Activated T-cell treated with anti-CD3 and anti-CD28 coated beads for 1 hour (primary cell): ENCODE data around the gene TM7SF2.
"Not testable (repeated sequence)": the region's sequence is repeated elsewhere in the genome, so short reads cannot be mapped to it uniquely, and the experiment has no call there.

Source experiments
- DNase-seq: peaks from one replicate; pipeline ENCODE4 v3.0.0-alpha.2; 2020; ENCODE audit warnings: low read depth

The TM7SF2 gene

DNA sequence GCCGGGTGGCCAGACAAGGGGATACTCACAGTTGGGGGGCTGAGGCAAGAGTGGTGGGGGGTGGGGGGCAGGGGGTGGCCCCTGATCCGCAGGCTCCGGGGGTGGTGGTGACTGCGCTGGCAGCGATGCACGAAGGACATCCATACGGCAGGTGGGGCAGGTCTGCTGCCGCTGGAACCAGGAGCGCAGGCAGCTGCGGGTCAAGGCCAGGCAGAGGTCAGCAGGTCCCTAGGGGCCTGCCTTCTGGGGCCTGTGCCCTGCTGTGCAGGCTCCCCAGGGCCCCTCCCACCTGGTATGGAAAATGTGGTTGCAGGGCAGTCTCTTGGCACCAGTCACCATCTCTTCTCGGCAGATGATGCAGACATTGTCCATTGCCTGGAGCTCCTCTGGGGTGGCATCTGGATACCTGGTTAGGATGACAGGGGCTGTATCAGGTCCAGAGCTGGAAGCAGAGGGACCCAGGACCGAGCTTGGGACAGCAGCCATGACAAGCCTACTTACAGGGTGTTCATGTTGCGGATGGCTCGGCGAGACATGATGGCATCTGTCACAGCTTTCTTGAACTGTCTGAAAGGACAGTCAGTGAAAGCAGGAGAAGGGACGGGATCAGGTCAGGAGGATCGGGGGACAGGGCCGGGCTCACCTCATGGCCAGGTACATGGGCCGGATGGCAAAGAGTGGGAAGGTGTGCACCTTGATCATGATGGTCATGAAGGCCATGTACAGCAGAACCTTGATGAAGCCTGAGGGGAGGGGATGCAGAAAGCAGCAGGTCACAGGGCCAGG lies 19.2 kb downstream of the TM7SF2 start:
- DNase-seq = no peak

DNA sequence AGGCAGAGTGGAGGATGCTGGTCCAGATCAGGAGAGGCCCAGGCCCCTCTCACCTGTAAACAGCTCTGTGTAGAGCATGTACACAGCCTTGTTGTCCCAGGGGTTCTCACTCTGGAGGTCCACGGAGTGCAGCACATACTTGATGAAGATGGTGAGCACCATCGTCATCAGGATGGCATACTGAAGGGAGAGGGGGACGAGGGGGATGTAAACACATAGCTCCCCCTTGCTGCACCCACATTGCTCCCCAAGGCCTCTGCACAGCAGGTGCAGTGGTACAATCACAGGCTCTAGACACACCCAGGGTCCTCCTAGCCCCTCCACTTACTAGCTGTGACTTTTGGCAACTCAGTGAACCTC lies 19.7 kb downstream of the TM7SF2 start:
- no peak for DNase-seq

DNA sequence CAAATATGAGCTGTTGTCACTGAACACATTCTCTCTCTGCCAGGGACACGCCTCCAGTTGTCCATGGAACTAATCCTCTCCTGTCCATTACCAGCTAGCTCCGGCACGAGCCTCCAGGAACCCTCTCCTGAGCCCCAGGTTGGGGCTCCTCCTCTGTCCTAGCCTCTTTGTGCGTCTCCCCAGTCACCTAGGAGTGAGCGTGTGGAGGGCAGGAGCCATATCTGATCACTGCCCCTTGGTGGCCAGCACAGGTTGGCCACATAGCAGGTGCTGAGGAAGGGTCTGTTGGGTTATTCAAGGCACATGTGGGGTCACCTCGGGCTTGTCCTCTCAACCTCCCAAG lies 20.2 kb downstream of the TM7SF2 start:
- no peak for DNase-seq

DNA sequence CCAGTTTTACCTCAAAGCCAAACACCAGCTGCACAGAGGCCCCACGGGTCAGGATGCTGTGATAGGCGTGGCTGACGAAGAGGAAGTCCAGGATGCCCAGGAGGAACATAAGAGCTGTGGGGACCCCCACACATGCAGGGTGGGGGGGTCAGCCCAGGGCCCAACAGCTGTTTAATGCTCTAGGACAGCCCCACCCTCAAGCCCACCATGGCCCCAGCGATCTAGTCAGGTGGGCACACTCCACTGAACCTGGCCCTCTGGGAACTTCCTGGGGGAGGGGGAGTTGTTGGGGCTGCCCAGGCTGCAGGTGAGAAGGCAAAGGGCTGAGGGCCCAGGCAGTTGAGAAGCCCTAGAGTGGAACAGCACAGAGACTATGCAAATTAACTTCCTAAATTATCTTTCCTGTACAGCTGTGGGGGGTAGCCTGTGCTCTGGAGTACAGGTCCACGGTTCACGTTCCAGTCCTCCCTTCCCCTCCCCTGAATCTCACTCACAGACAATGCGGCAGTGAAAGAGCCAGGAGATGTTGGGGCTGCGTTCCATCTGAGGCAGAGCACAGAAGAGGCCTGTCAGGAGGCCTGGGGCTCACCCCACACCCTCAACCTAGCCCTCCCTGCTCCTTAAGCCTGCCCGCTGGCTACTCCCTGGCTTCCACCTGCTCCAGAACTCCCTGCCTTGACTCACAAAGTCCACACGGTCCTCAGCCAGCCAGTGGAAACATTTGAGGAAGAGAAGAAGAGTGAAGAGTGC lies 20.7 kb downstream of the TM7SF2 start:
- DNase-seq = no peak

DNA sequence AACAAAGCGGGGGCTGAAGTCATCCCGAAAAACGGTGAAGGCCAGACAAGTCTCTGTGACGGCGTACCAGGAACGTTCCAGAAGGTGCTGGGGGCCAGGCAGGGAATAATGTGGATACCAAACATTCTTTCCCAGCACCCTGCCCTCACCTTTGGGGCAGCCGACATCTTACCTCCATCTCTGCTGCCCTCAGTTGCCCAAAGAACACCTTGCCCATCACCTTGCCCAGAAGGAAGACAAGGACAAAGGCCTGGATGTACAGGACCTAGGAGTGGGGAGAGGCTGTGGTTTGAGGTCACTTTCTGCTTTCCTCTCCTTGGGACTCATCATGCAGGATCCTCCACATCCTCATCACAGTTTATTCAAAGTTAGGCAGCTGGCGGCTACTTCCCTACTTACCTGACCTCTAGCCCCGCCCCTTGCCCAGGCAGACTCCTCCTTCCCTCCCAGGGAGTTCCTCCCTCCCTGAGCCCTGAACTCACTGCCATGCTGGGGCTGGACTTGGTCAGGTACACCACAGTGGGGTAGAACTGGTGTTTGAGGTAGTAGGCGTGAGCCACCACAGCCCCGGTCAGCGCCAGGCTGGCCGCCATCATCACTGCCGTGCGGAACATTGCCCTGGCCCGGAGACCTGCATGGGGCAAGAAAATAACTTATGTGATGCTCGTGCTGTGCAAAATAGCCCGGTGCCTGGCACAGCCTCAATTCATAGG lies 21.5 kb downstream of the TM7SF2 start:
- DNase-seq = no peak

DNA sequence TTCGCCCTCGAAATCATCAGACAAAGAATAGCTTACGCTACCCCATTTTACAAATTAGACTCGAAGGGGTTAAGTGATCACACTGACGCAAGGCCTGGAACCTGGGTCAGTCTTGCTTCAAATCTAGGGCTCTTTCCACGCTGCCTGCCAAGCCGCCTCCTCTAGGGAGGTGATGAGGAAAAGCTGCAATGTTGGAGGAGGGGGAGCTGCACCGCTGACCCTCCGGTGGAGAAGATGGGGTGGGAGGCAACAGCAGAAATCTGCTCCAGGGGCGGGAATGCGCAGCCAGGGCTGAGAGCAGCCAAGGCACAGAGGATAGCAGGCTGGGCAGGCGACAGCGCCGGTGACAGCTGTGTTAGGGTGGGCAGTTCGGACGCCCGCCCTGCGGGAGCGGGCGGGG lies 22.1 kb downstream of the TM7SF2 start:
- DNase-seq = no peak

DNA sequence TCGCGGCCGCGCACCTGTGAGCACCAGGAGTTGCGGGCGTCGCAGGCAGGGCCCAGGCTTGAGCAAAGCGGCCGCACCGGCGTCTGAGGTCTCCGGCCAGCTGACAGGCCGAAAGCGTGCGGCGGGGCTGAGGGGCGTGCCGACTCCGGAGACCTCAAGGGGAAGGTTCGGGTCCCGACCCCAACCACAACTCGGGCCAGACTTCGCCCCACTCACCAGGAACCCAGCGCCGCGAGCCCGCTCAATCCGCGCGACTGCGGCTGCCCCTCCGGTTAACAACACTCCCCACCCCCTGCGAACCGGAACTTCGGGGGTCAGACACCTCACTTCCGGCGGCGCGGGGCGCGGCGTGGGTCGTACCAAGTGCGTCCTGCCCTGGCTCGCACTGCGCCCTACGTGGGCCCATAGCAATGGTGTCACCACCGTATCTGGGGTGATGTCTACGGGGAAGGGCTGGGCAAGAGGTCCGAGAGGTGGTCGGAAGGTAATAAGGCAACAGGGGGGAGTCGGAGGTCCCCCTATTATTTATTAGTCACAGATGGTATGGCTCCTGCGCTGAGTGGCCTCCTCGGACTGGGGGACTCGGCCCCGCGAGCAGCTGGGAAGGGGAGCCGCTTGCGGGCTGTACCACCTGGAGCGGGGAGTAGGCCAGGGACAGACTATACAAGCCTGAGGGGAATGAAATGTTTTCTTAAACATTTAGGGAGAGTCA lies 22.7 kb downstream of the TM7SF2 start, which contains the start of gene SYVN1:
TSS of gene SYVN1 (minus strand) at position 280 of the 712 bp plus-strand sequence. CDS start 918 bp downstream, outside the sequence.
- peak; percentile 90 for DNase-seq

DNA sequence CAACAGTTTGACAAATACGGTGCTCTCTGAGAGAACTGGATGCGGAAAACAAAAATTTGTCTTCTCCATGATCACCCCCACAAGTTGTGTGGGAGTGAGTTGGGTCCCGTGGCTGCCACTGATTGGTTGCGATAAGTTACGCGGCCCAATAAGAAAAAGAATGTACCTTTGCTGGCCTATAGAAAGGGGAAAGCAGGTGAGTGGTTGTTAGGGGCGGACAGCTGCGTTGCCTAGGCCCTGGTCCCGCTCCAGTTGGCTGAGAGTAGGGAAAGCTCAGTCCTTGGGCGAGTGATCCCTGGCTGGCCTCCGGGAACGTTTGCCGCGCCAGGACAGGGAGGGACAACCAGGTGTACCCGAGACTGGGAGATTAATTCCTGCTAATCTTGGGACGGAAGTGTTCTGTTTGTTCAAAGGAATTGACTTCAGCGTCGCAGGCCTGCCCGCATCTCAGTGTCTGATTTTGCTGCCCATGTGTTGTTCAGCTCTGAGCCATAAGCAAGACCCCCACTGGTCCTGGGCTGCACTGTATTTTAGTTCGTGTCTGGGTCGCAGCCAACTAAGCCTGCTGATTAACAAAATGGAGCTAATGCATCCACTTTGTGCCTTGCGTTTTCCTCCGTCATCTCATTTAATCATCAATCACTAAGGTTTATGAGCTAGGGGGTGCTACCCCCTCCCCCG lies 23.4 kb downstream of the TM7SF2 start:
- peak; percentile 59 for DNase-seq

DNA sequence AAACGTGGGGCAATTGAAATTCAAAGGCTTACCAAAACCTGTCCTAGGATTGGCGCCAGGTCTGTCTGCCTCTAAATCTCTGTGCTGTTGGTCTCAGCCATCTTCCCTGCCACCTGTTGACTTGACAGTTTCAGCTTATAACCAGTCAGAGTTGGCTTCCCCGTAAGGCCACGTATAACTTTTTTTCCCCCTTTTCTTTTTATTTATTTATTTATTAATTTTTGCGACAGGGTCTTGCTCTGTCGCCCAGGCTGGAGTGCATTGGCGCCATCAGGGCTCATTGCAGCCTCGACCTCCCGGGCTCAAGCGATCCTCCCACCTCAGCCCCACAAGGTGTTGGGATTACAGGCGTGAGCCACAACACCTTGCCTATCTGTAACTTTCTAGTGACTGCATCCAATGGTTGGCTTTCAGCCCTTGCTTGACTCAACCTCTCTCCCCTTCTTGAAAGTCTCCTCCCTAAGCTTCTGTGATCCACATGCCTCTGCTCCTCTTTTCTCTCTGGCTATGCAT lies 24.0 kb downstream of the TM7SF2 start:
- DNase-seq = no peak

DNA sequence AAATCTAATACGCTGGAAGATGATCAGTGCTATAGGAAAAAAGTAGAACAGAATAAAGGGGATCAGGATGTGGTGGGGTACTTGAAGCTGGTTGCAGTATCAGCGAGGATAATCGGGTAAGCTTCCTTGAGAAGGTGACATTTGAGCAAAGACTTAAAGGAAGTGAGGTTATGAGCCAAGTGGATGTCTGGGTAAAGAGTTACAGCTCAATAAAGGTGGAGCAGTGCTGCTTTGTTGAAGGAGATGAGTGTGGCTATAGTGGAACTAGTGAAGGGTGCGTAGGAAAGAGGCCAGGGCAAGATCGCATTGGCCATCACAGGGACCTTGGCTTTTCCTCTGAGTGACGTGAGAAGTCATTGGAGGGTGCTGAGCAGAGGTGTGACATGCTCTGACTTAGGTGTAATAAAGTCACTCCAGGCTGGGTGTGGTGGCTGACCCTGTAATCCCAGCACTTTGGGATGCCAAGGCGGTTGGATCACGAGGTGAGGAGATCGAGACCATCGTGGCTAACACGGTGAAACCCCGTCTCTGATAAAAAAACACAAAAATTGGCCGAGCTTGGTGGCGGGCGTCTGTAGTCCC lies 24.9 kb downstream of the TM7SF2 start:
- DNase-seq = no peak

DNA sequence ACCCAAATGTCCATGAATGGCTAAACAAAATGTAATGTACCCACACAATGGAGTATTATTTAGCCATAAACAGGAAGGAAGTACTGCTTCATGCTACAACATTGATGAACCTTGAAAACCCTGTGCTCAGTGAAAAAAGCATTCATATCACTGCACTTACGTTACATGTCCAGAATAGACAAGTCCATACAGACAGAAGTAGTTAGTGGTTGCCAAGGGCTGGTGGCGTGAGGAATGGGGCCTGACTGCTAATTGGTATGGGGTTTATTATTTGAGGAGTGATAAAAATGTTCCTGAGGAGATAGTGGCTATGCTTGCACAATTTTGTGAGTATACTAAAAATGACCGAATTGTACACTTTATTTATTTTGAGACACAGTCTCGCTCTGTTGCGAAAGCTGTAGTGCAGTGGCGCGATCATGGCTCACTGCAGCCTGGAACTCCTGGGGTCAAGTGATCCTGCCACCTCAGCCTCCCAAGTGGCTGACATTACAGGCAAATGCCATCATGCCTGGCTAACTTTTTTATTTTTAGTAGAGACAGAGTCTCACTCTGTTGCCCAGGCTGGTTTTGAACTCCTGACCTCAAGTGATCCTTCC lies 30.3 kb downstream of the TM7SF2 start:
- DNase-seq = no peak

DNA sequence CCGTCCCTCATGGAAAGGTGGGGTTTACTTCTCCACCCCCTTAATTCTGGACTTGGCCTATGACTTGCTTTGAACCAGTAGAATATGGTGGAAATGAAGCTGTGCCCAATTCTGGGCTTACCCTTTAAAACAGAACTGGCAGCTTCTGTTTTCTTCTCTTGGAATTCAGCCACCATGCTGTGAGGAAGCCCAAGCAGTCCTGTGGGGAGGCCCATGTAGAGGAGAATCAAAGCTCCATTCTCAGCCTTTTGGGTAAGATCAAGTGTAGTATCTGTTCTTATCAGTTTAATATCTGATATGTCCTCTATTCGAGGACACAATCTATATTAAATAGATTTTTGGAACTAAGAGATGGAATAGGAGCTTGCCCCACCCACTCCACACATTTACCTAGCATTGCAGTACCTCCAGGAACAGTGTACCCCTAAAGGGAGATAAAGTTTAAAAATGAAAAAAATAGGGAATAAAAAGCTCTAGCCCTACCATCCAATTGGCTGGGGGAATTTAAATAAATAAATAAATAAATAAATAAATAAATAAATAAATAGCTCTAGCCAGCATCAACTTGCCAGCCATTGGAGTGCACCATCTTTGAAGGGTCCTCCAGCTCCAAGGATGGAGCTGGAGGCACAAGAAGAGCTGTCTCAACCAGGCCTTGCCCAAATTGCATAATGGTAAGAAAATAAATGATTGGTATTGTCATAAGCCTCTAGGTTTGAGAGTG lies 35.8 kb downstream of the TM7SF2 start:
- DNase-seq = no peak

DNA sequence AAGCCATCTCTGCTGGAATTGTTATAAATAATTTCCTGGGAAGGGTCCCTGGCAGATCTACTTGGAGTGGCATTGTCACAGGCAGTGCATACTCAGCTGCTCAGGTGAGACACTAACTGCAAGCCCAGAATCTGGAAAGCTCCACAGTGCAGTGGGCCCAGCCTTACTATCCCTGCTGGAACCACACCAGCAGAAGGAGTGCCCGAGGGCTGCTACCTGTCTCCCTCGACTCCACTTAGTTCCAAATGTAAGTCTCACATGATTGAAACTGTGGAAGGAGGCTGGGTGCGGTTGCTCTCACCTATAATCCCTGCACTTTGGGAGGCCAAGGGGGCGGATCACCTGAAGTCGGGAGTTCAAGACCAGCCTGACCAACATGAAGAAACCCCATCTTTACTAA lies 37.0 kb downstream of the TM7SF2 start:
- DNase-seq = no peak

DNA sequence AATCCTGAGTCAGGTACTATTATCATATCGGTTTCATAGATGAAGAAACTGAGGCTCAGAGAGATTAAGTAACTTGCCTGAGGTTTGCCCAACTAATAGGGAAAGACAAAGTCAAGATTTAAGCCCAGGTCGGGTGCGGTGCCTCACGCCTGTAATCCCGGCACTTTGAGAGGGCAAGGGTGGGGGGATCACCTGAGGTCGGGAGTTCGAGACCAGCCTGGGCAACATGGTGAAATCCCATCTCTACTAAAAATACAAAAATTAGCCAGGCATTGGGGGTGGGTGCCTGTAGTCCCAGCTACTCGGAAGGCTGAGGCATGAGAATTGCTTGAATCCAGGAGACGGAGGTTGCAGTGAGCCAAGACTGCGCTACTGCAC lies 38.4 kb downstream of the TM7SF2 start:
- not testable (repeated sequence) for DNase-seq

DNA sequence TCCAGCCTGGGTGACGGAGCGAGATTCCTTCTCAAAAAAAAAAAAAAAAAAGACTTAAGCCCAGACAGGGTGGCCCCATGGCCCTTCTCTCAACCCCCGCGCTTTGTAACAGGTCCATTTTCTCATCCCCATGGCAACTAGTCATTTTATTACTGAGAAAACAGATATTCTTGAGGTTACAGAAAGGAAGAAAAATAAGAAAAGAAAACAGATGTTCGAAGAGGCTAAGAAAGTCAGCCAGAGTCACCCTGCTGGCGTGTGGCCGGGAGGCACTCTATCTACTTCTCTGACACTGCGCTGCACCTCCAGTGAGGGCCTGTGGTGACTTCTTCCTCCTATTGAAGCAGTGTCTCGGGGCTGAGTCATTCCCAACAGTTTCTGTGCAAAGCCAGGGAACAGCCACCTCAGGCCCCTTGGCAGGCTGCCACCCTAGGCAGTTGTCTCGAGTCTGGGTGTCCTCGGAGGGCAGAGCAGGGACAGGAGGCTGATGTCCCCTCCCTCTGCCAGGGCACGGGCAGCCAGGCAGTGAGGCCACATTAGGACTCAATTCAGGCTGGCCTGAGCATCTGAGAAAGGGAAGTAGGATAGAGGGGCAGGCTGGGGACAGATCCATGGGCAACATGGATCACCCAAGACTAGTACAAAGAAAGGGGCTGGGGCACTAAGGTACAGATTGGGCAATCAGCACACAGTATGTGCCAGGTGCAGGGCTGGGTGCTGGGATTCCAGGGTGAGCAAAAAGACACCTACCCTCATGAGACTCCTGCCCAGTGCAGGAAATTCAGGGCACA lies 39.0 kb downstream of the TM7SF2 start:
- DNase-seq = no peak

DNA sequence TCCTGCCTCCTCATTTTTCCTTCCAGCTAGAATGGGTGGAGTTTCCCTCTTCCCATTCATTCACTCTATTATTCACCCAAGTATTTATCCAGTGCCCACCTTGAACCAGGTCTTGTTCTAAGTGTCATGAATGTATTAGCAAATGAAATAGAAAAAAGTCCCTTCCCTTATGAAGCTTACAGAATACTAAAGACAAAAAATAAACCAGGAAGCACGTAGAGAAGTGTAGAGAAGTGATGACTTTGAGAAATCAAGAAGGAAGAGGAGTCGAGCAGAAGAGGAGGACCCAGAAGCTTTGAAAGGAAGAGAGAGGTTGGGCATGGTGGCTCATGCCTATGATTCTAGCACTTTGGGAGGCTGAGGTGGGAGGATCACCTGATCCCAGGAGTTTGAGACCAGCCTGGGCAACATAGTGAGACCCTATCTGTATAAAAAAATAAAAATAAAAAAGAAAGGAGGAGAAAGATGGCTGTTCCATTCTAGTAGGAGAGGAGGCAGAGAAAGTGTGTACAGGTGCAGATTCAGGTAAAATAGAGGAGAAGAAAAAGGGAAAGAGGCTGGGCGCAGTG lies 39.7 kb downstream of the TM7SF2 start:
- DNase-seq = no peak

DNA sequence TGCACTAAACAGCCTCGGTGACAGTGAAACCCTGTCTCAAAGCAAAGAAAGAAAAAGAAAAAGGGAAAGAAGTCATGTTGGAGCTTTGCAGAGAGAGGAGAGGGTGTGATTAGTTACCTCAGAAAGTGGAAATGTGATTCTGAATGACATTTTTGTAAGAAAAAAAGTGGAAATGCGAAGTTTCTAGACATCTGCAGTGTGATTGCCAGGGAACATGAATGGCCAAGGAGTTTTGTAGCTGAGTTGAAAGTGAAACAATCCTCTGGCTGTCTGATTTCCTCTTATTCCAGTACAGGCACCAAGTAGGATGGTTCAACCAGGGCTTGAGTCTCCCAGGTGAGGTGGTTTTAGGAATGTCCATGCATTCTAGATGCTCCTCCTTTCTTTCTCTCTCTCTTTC lies 40.5 kb downstream of the TM7SF2 start:
- DNase-seq = no peak

DNA sequence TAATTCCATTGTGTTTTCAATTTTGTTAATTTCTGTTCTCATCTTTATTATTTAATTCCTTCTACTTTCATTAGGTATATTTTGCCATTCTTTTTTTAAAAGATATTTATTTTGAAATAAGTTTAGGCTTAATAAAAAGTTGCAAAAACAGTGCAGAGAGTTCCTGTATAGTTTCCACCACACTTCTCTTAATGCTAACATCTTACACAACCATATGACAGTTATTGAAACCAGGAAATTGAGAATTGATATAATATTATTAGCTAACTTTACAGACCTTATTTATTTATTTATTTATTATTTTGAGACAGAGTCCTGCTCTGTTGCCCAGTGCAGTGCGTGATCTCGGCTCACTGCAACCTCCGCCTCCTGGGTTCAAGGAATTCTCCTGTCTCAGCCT lies 44.6 kb downstream of the TM7SF2 start:
- no peak for DNase-seq

DNA sequence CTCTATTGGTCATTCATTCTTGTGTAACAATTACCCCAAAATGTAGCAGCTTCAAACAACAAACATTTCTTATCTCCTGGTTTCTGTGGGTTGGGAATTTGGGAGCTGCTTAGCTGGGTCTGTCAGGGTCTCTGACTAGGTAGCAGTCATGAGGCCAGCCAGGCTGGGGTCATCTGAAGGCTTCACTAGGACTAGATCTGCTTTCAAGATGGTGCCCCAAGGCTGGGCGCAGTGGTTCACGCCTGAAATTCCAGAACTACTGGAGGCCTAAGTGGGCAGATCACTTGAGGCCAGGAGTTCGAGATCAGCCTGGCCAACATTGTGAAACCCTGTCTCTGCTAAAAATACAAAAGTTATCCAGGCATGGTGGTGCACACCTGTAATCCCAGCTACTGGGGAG lies 45.3 kb downstream of the TM7SF2 start:
- DNase-seq = no peak
